NB4 (cell line): ENCODE data around the gene POGK.

ENCODE experiments used
- DNase-seq: peaks from one replicate; pipeline ENCODE4 v3.0.0; 2010; ENCODE audit warnings: low read depth
- H3K4me3 ChIP-seq: one replicate; pipeline ENCODE4 v1.5.1; 2011; ENCODE audit warnings: mild to moderate bottlenecking, low read depth, low read length, moderate library complexity
- CTCF ChIP-seq: IDR thresholded peaks from one replicate; pipeline ENCODE4 v1.5.1; 2012; ENCODE audit warnings: low read depth, low read length
- MAX ChIP-seq: IDR thresholded peaks from 2 replicates; pipeline ENCODE4 v1.6.1; 2011; ENCODE audit warnings: low read depth, low read length
- MYC ChIP-seq: IDR thresholded peaks from 2 replicates; pipeline ENCODE4 v1.6.1; 2011; ENCODE audit warnings: low read depth, low read length
- POLR2A ChIP-seq: IDR thresholded peaks from 2 replicates; pipeline ENCODE4 v1.6.1; 2011; ENCODE audit warnings: mild to moderate bottlenecking; ENCODE audit not compliant: insufficient read length; ENCODE audit errors: extremely low read depth

The POGK gene

GRCh38 chr1:166868639-166869038 is 29.4 kb downstream of the POGK start:
- H3K4me3 ChIP-seq: no peak overlapping the region
- TF ChIP-seq POLR2A: no peak
- no peak for TF ChIP-seq MYC
- no peak for TF ChIP-seq CTCF
- TF ChIP-seq MAX: no peak
- peak; percentile 22 for DNase-seq

GRCh38 chr1:166869318-166870099 is 30.2 kb downstream of the POGK start:
- no peak overlapping the region for H3K4me3 ChIP-seq
- TF ChIP-seq MYC (no peak), POLR2A (no peak), MAX (no peak), CTCF (no peak)
- DNase-seq: no peak

- TF ChIP-seq MYC: no peak
- no peak for TF ChIP-seq MAX
- no peak for TF ChIP-seq CTCF
- TF ChIP-seq POLR2A: no peak
- DNase-seq: no peak
- no peak overlapping the region for H3K4me3 ChIP-seq
Measured at GRCh38 chr1:166870584-166870983, 31.3 kb downstream of the POGK start.

GRCh38 chr1:166874464-166874863 is 35.2 kb downstream of the POGK start:
- no peak for TF ChIP-seq MAX
- H3K4me3 ChIP-seq: peak overlapping the region; percentile 83
- no peak for DNase-seq

- DNase-seq: no peak
- TF ChIP-seq MAX (no peak), POLR2A (no peak), CTCF (no peak), MYC (no peak)
- peak overlapping the region; percentile 83 for H3K4me3 ChIP-seq
Measured at GRCh38 chr1:166875302-166875733, 36.0 kb downstream of the POGK start.

- peak within 1 kb of the TSS; percentile 83 for H3K4me3 ChIP-seq
- TF ChIP-seq CTCF: no peak
- peak; percentile 65 for TF ChIP-seq POLR2A
- TF ChIP-seq MAX: peak; percentile 89
- TF ChIP-seq MYC: peak; percentile 91
- DNase-seq: peak; percentile 99
Measured at GRCh38 chr1:166875734-166876539, 36.7 kb downstream of the POGK start, which contains the start of gene TADA1. Gene TADA1, minus strand, starts transcription at chr1:166876264. Its CDS starts 31 bp downstream, at chr1:166876233.
